Suprapubic skin (tissue), 3 donors: Measurements from ENCODE around the gene LRIG3.

Experiments
- EP300 ChIP-seq: sonication (generic); formaldehyde crosslinking; IDR thresholded peaks from one replicate; pipeline ENCODE4 v1.6.1; 2017; ENCODE audit warnings: antibody characterized with exemption
- TF ChIP-seq, protein P1 (sequence below), 2 donors: fragments of 200-600 bp in 1 of 2; fragments of 450-650 bp in 1 of 2; sonication (generic) in 1 of 2; IDR thresholded peaks; one replicate each; pipeline ENCODE4 v1.5.1; 2016 to 2019; ENCODE audit warnings: antibody characterized with exemption in 2 of 2, mild to moderate bottlenecking in 1 of 2, moderate library complexity in 1 of 2

DNA sequence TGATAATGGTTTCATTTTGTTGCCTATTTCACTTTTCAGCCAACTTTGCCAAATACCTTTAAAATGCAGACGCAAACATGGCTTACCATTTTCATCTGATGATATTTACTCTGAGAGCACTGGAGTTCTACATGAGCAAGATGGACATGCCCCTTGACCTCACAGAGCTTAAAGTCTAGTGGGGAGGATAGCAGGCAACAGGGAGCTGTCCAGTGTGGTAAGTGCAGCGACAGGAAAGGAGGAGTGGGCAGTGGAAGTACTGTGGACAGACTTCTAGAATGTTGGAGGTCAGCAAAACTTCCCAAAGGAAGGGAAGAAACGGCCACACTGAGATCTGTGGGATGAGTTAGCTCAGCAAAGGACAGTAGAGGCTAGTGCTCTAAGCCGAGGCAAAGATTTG lies 25.3 kb downstream of the LRIG3 start:
- TF ChIP-seq, protein P1, sequence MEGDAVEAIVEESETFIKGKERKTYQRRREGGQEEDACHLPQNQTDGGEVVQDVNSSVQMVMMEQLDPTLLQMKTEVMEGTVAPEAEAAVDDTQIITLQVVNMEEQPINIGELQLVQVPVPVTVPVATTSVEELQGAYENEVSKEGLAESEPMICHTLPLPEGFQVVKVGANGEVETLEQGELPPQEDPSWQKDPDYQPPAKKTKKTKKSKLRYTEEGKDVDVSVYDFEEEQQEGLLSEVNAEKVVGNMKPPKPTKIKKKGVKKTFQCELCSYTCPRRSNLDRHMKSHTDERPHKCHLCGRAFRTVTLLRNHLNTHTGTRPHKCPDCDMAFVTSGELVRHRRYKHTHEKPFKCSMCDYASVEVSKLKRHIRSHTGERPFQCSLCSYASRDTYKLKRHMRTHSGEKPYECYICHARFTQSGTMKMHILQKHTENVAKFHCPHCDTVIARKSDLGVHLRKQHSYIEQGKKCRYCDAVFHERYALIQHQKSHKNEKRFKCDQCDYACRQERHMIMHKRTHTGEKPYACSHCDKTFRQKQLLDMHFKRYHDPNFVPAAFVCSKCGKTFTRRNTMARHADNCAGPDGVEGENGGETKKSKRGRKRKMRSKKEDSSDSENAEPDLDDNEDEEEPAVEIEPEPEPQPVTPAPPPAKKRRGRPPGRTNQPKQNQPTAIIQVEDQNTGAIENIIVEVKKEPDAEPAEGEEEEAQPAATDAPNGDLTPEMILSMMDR (IDR thresholded peaks at IDR 0.05): no peak
- no peak for TF ChIP-seq EP300
